GM12878 (cell line): ENCODE data around the gene CD34. TPM values are rescaled to one million over a fixed set of nuclear protein-coding genes. Genes with fewer than 3 reads are reported as not detected.

Experiments
- ATAC-seq: fragments of 200-7000 bp; cut with Tn5 transposase; 3 replicates; pipeline ENCODE4 v1.9.1; 2020; ENCODE audit warnings: mild to moderate bottlenecking, moderate library complexity
- BruUV-seq: library from RNA; stranded (reverse); fragments of 400-500 nt; replicated peaks from 2 replicates; lab custom pipeline; 2021; lab: Mats Ljungman, UMichigan
- CTCF ChIA-PET: fragments of 300-600 bp; sonication (Branson Sonifier 250); formaldehyde crosslinking; extraction: SDS; loops from one replicate; lab custom pipeline; 2021; ENCODE audit warnings: inconsistent platforms; lab: Yijun Ruan, JAX
- POLR2A ChIA-PET: fragments of 350-600 bp; formaldehyde crosslinking; extraction: SDS; loops from one replicate; lab custom pipeline; 2021; ENCODE audit warnings: inconsistent platforms; lab: Charles Lee
- RAD21 ChIA-PET: fragments of 300-600 bp; sonication (Branson Sonifier 250); formaldehyde crosslinking; loops from one replicate; lab custom pipeline; 2023; ENCODE audit warnings: antibody characterized with exemption; ENCODE audit not compliant: unreplicated experiment; lab: Charles Lee
- SMC1A ChIA-PET: fragments of 300-600 bp; sonication (Branson Sonifier 250); formaldehyde crosslinking; loops from one replicate; lab custom pipeline; 2023; ENCODE audit not compliant: unreplicated experiment, uncharacterized antibody; lab: Charles Lee
- DNase-seq: peaks from one replicate; pipeline ENCODE4 v3.0.0-alpha.2; 2011; ENCODE audit warnings: low read depth, low spot score
- FAIRE-seq: peaks from 3 replicates; lab custom pipeline; 2011; peaks lifted over from hg19 to GRCh38; lab: Jason Lieb, UNC
- H2AFZ ChIP-seq: 2 replicates; pipeline ENCODE4 v1.6.0; 2011; ENCODE audit warnings: low read depth, low read length, control low read depth; ENCODE audit not compliant: control insufficient read depth
- H3K27ac ChIP-seq: 2 replicates; pipeline ENCODE4 v1.5.1; 2011; ENCODE audit warnings: control low read depth; ENCODE audit not compliant: control insufficient read depth, insufficient read depth
- H3K27me3 ChIP-seq, 2 experiments: replicated peaks in 1 of 2; 2 replicates each; pipeline versions ENCODE4 v1.6.0 to v1.6.1; 2011; ENCODE audit warnings: low read length in 1 of 2; ENCODE audit not compliant: control insufficient read depth in 2 of 2, insufficient read depth in 2 of 2
- H3K36me3 ChIP-seq, 2 experiments: 2 replicates each; pipeline ENCODE4 v1.5.1; 2011; ENCODE audit warnings: low read length in 1 of 2; ENCODE audit not compliant: control insufficient read depth in 2 of 2, insufficient read depth in 2 of 2
- H3K4me1 ChIP-seq: 2 replicates; pipeline ENCODE4 v1.6.1; 2011; ENCODE audit warnings: mild to moderate bottlenecking, low read length, moderate library complexity, mixed read lengths; ENCODE audit not compliant: control insufficient read depth, insufficient read depth
- H3K4me2 ChIP-seq: 2 replicates; pipeline ENCODE4 v1.6.0; 2011; ENCODE audit warnings: control low read depth; ENCODE audit not compliant: control insufficient read depth, insufficient read depth
- H3K4me3 ChIP-seq: fragments of 200-600 bp; sonication (generic); 2 replicates; pipeline ENCODE4 v1.5.1; 2016
- H3K79me2 ChIP-seq: 2 replicates; pipeline ENCODE4 v1.6.0; 2011; ENCODE audit warnings: low read length; ENCODE audit not compliant: control insufficient read depth, insufficient read depth
- H3K9ac ChIP-seq: 2 replicates; pipeline ENCODE4 v1.8.0; 2011; ENCODE audit warnings: low read length, control low read depth, mixed read lengths; ENCODE audit not compliant: control insufficient read depth, insufficient read depth
- H3K9me3 ChIP-seq: replicated peaks from 3 replicates; pipeline ENCODE4 v1.5.1; 2011; ENCODE audit warnings: mild to moderate bottlenecking, low read length; ENCODE audit not compliant: control insufficient read depth, insufficient read depth
- H4K20me1 ChIP-seq: 2 replicates; pipeline ENCODE4 v1.6.0; 2011; ENCODE audit not compliant: control insufficient read depth, insufficient read depth
- SMAD1 ChIP-seq: fragments of 450-650 bp; IDR thresholded peaks from 2 replicates; pipeline ENCODE4 v1.6.1; 2018; ENCODE audit warnings: mild to moderate bottlenecking, low read depth; ENCODE audit not compliant: partially characterized antibody
- ZNF274 ChIP-seq: IDR thresholded peaks from one replicate; pipeline ENCODE4 v1.8.0; 2011; ENCODE audit not compliant: insufficient read length, insufficient read depth
- WGBS: methylation state at CpG from one replicate; pipeline ENCODE4 v1.1.6; 2016; ENCODE audit warnings: low lambda C conversion rate; ENCODE audit not compliant: insufficient replicate concordance, insufficient coverage; ENCODE audit errors: missing lambda C conversion rate; 5-methylcytosine and 5-hydroxymethylcytosine counted together
- in situ Hi-C: fragments of 300-500 bp; cut with MboI; formaldehyde crosslinking; loops from 9 replicates; pipeline ENCODE4 v1.14.3; 2018; ENCODE audit warnings: mixed read lengths
- intact Hi-C: fragments of 100-400 bp; cut with micrococcal nuclease; formaldehyde crosslinking; loops from one replicate; pipeline ENCODE4 v1.14.2; 2022; ENCODE audit not compliant: unreplicated experiment
- polyA plus RNA-seq, 11 experiments: library from polyadenylated mRNA; depleted of rRNA in 4 of 11; unstranded in 6 of 11; stranded (reverse) in 5 of 11; fragments of >200 nt; fragmentation: Nextera tagmentation in 4 of 11; fragmentation: Illumina TruSeq in 1 of 11; extraction: Ambion mirVana in 4 of 11; extraction: Trizol in 1 of 11; gene quantifications; 1 replicate in 1 of 11; 2 replicates in 10 of 11; pipeline versions ENCODE4 v1.2.1 to v1.2.3, GENCODE V29; 2011 to 2016; ENCODE audit warnings: inconsistent platforms in 2 of 11, missing spikeins in 2 of 11, low read depth in 1 of 11
- total RNA-seq, 4 experiments: library from RNA; depleted of rRNA in 3 of 4; stranded (reverse); fragments of >200 nt in 3 of 4; fragmentation: Illumina TruSeq in 1 of 4; extraction: Trizol in 1 of 4; gene quantifications; 2 replicates each; pipeline versions ENCODE4 v1.2.1 to v1.2.3, GENCODE V29; 2013 to 2021
- TF ChIP-seq, protein P1 (sequence below): fragments of 450-650 bp; IDR thresholded peaks from 2 replicates; pipeline ENCODE4 v1.6.1; 2016; ENCODE audit warnings: mild to moderate bottlenecking

The CD34 gene
- total and polyA plus RNA-seq, 10 of the 15 experiments (the other 5 are each of a cell fraction or from before 2014, with no cell fraction given): under 0.01 to 0.08 (median 0.02) TPM; not detected in 6

DNA sequence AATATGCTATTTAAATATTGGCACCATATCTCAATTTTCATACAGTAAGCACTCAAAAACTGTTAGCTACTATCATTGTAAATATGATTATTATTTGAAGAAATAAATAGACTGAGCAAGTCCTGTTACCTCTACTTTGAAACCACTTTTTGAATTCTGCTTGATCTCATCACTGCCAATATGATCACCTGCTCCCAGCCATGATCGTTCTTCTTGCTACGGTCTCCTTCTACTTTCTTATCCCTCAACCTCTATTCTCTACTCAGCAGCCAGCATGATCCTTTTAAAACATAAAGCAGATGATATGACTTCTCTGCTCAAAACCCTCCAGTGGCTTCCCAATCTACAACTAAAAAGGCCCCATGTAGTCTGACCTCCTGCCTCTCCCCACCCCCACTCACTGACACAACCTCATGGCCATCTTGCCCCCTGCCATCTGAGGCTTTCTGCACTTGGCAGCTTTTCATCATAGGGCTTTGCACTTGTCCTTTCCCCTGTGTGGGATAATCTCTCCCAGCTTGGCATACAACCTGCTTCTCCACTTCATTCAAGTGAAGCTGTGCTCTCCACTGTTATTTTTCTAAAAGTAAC, 27.2 kb downstream of the CD34 start:
- peaks cover 6% of the 10 kb centered on the region for H3K4me1 ChIP-seq
- H4K20me1 ChIP-seq: no peaks in the 10 kb centered on the region
- ATAC-seq (peak; percentile 6; the same call in 2 of the 3 replicates), DNase-seq (no peak), FAIRE-seq (no peak)
- in situ Hi-C loops: no loop called here
- RAD21 ChIA-PET: interaction anchor here (1.1 to 7.1 kb wide), 18 partner anchors 10 to 116 kb away, joined by 3 to 160 read pairs (median 8); no protein-coding TSS in a partner anchor
- H3K36me3 ChIP-seq: no peaks in the 10 kb centered on the region
- BruUV-seq: no TSS peak
- H3K79me2 ChIP-seq: no peaks in the 10 kb centered on the region
- POLR2A ChIA-PET: interaction anchor here (1.0 to 5.6 kb wide), 7 partner anchors 10 to 80 kb away, joined by 3 to 25 read pairs (median 10); no protein-coding TSS in a partner anchor
- no peak overlapping the region; the same call in 1 of the 2 replicates for H3K4me3 ChIP-seq
- TF ChIP-seq, protein P1, sequence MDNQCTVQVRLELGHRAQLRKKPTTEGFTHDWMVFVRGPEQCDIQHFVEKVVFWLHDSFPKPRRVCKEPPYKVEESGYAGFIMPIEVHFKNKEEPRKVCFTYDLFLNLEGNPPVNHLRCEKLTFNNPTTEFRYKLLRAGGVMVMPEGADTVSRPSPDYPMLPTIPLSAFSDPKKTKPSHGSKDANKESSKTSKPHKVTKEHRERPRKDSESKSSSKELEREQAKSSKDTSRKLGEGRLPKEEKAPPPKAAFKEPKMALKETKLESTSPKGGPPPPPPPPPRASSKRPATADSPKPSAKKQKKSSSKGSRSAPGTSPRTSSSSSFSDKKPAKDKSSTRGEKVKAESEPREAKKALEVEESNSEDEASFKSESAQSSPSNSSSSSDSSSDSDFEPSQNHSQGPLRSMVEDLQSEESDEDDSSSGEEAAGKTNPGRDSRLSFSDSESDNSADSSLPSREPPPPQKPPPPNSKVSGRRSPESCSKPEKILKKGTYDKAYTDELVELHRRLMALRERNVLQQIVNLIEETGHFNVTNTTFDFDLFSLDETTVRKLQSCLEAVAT: peak; percentile 72; the same call in 1 of the 2 replicates
- no peak for TF ChIP-seq ZNF274
- no peak for TF ChIP-seq SMAD1
- CTCF ChIA-PET: interaction anchor here (0.9 to 9.1 kb wide), 36 partner anchors 13 to 361 kb away, joined by 3 to 244 read pairs (median 11); no protein-coding TSS in a partner anchor
- intact Hi-C loops: no loop called here
- peak overlapping the region; percentile 89 for H3K4me2 ChIP-seq
- peak overlapping the region; percentile 38 for H3K27ac ChIP-seq
- H3K9me3 ChIP-seq: no peaks in the 10 kb centered on the region
- SMC1A ChIA-PET: interaction anchor here (1.1 to 9.7 kb wide), 22 partner anchors 9 to 129 kb away, joined by 3 to 164 read pairs (median 8); no protein-coding TSS in a partner anchor
- 92% methylated on average over 2 of the region's 2 CpGs for WGBS
- no peaks in the 10 kb centered on the region for H3K27me3 ChIP-seq
- 0 out of 2 replicates have a peak overlapping the region, but pooled peaks have one; percentile 8 for H3K9ac ChIP-seq
- peak overlapping the region; percentile 94 for H2AFZ ChIP-seq
